CD4-positive, alpha-beta T cell treated with Interleukin-1 beta for 1 hour (primary cell): ENCODE measurements around the gene KLHL14.
A peak's percentile ranks its signal among the peaks of the same experiment; 100 is the strongest.

Experiments
- DNase-seq, 2 donors: peaks; one replicate each; pipeline ENCODE4 v3.0.0-alpha.2; 2020 to 2022

KLHL14 gene

GRCh38 chr18:32769586-32770053 is 3.2 kb downstream of the KLHL14 start:
- DNase-seq = no peak

- DNase-seq = no peak
Measured at GRCh38 chr18:32769071-32769585, 3.7 kb downstream of the KLHL14 start.

GRCh38 chr18:32767400-32767799 is 5.4 kb downstream of the KLHL14 start:
- DNase-seq = no peak

GRCh38 chr18:32764611-32765244 is 8.1 kb downstream of the KLHL14 start:
- no peak for DNase-seq

GRCh38 chr18:32763293-32763692 is 9.5 kb downstream of the KLHL14 start:
- no peak for DNase-seq

GRCh38 chr18:32761231-32761630 is 11.6 kb downstream of the KLHL14 start:
- no peak for DNase-seq

GRCh38 chr18:32760391-32760790 is 12.4 kb downstream of the KLHL14 start:
- peak in 1 of 2 donors; percentile 62 for DNase-seq

- DNase-seq = no peak
Measured at GRCh38 chr18:32759611-32760167, 13.1 kb downstream of the KLHL14 start.

GRCh38 chr18:32754508-32755263 is 18.1 kb downstream of the KLHL14 start:
- no peak for DNase-seq

- DNase-seq = no peak
Measured at GRCh38 chr18:32753656-32754260, 19.1 kb downstream of the KLHL14 start.

GRCh38 chr18:32750328-32750727 is 22.5 kb downstream of the KLHL14 start:
- DNase-seq = no peak

GRCh38 chr18:32749809-32750208 is 23.0 kb downstream of the KLHL14 start:
- no peak for DNase-seq

GRCh38 chr18:32742579-32742978 is 30.2 kb downstream of the KLHL14 start:
- no peak for DNase-seq

- no peak for DNase-seq
Measured at GRCh38 chr18:32735781-32736180, 37.0 kb downstream of the KLHL14 start.

- DNase-seq = no peak
Measured at GRCh38 chr18:32734442-32734841, 38.4 kb downstream of the KLHL14 start.

GRCh38 chr18:32732165-32732564 is 40.7 kb downstream of the KLHL14 start:
- no peak for DNase-seq

- DNase-seq = peak in 1 of 2 donors; percentile 27
Measured at GRCh38 chr18:32730620-32731091, 42.2 kb downstream of the KLHL14 start.

GRCh38 chr18:32730068-32730467 is 42.8 kb downstream of the KLHL14 start:
- no peak for DNase-seq

GRCh38 chr18:32724071-32724749 is 48.6 kb downstream of the KLHL14 start:
- DNase-seq = no peak

- DNase-seq = no peak
Measured at GRCh38 chr18:32722279-32722678, 50.5 kb downstream of the KLHL14 start.

GRCh38 chr18:32717126-32717525 is 55.7 kb downstream of the KLHL14 start:
- DNase-seq = no peak

GRCh38 chr18:32714571-32715148 is 58.2 kb downstream of the KLHL14 start:
- peak in 1 of 2 donors; percentile 24 for DNase-seq
